Cortex of kidney (tissue), 1 donor: ENCODE data around the gene FAM136A.
"Not testable (repeated sequence)": the region's sequence is repeated elsewhere in the genome, so short reads cannot be mapped to it uniquely, and the experiment has no call there.

Experiments used
- DNase-seq: peaks from one replicate; lab custom pipeline; 2025; lab: John Stamatoyannopoulos, UW

The FAM136A gene

DNA sequence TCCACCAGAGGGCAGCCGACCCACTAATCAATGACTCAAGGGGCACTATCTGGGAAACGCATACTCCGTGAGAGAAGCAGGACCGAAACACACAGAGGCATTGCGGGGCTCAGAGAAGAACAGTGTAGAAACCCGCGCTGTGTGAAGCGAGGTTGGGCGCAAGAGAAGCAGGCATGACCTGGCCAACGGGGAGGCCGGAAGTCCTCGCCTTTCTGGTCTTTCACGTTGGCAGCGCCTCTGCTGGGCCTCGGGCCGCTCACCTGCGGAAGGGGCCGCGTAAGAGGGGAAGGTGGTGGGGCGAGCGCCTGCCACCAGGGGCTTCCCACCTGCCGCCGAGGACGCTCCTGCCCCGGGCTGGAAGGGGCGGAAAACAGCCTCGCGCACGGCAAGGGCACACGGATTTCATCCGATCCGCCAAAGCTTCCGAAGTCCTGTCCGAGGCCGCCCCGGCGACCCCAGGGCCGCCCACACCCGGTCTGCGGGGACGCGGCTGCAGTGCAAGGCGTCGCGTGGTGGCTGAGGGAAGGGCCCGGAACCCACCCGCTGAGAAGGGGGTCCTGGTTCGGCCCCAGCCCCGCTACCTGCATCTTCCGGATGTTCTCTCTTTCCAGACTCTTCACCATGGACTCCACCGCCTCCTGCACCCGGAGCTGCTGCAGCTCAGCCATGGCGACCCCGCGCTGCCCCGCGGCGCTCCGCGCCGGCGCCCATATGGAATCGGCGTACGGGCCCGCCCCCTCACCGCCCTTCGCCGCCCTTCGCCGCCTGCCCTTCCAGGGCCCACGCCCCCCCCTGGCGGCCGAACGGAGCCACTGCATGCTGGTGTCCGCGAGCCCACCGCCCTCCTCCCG is at the start of gene FAM136A:
FAM136A (minus strand) TSS at position 724 of the 851 bp plus-strand sequence; CDS start at position 668, 56 bp downstream.
- no peak for DNase-seq

GRCh38 chr2:70349921-70350685 is 48.2 kb upstream of the FAM136A start:
- no peak for DNase-seq

- no peak for DNase-seq
Measured at GRCh38 chr2:70347831-70348230, 46.0 kb upstream of the FAM136A start.

GRCh38 chr2:70344195-70344594 is 42.3 kb upstream of the FAM136A start:
- no peak for DNase-seq

DNA sequence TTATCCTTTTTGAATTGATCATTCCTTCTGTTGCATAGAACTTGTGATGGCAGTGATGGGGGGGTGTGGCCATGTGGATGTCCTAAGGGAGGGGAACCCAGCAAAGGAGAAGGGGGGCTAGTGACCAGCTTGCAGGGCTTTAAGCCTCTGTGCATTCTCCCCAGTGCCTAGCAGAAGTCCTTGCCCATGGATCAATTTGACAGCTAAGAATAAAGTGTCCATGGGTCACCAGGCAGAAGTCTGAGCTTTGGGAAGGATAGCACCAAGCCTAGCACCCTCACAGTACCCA is 39.6 kb upstream of the FAM136A start:
- DNase-seq, result no peak

GRCh38 chr2:70340761-70341476 is 39.1 kb upstream of the FAM136A start:
- no peak for DNase-seq

DNA sequence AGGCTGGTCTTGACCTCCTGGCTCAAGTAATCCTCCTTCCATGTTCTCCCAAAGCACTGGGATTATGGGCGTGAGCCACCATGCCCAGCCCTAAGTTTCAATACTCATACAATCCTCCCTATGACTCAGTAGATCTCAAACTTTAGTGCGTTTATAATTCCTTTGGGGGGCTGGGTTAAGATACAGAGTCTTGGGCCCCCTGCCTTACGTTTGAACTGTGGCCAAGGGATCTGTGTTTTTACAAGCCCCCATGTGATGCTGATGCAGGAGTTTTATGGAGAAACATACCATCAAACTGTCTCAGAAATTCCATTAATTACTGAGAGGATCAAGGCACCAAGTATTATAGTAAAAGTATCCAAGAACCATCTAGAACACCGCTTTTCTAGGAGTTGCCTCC is 38.2 kb upstream of the FAM136A start:
- DNase-seq, result no peak

- DNase-seq, result no peak
Measured at GRCh38 chr2:70336552-70336951, 34.7 kb upstream of the FAM136A start.

DNA sequence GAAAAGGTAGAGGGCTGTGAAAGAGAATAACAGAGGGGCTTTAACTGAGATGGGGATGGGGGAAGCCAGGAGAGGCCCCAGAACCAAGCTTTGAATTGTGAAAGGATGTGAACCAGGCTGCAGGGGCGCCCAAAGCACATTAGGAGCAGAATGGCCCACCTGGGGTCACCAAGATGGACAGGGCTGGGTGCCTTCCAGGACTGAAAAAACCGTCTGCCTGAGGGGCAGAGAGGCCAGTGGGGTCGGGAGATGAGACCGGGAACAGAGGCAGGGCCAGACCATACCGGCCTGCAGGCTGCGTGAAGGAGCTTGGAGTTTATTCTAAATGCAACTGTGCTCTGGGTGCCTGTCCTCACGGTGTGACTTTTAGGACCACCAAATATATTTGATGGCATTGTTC is 29.1 kb upstream of the FAM136A start:
- no peak for DNase-seq

DNA sequence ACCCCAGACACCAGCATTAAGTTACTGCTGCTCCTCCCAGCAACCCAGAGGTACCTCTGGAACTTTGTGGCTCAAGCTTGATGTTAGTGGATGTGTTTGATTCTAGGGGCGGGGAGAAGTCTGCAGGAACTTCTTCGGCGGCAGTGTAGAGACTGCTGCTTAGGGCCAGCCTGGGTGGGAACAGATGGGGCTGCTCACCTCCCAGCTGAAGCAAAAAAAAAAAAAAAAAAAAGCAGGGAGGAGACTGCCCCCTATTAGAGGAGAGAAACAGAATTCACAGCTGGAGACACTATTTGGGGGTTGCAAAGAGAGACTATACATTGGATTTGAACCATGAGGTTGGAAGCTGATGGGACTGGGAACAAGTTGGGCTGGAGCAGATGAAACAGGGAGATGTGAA is 28.6 kb upstream of the FAM136A start:
- DNase-seq, result no peak

- no peak for DNase-seq
Measured at GRCh38 chr2:70328921-70329561, 27.2 kb upstream of the FAM136A start.

GRCh38 chr2:70325875-70326274 is 24.0 kb upstream of the FAM136A start:
- no peak for DNase-seq

- no peak for DNase-seq
Measured at GRCh38 chr2:70322518-70322917, 20.7 kb upstream of the FAM136A start.

GRCh38 chr2:70321370-70321769 is 19.5 kb upstream of the FAM136A start:
- DNase-seq, result no peak

- DNase-seq, result no peak
Measured at GRCh38 chr2:70314640-70315039, 12.8 kb upstream of the FAM136A start.

DNA sequence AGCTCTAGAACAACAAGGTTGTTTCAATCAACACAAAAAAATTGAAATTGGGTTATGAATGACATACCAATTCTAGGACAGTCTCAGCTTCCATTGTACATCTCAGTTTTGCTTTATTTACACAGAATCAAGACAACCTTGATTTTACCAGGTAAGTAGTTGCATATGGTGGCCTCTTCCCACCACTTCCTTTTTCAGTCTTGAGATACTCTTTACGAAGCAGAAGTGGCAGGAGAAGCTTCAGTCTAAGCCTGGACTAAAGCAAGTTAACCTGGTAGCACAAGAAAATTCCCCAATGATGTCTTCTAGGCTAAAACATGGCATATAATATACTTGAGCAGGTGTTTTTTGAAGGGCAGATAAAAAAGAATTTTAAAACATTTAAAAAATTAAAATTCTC is 10.7 kb upstream of the FAM136A start:
- DNase-seq, result no peak

GRCh38 chr2:70310899-70311298 is 9.0 kb upstream of the FAM136A start:
- no peak for DNase-seq

GRCh38 chr2:70305531-70305930 is 3.7 kb upstream of the FAM136A start:
- no peak for DNase-seq

GRCh38 chr2:70304498-70304897 is 2.6 kb upstream of the FAM136A start:
- DNase-seq, result no peak

GRCh38 chr2:70303186-70303585 is 1.3 kb upstream of the FAM136A start:
- no peak for DNase-seq

- DNase-seq, result not testable (repeated sequence)
Measured at GRCh38 chr2:70302195-70302546, 304 bp upstream of the FAM136A start.

- DNase-seq, result no peak
Measured at GRCh38 chr2:70300771-70301343, 1.0 kb downstream of the FAM136A start.
